CD14-positive monocyte (primary cell): ENCODE measurements around the gene WRNIP1. TPM values are rescaled to one million over a fixed set of nuclear protein-coding genes. Genes with fewer than 3 reads are reported as not detected.

Experiments used
- DNase-seq, 3 donors: peaks; one replicate each; pipeline ENCODE4 v3.0.0-alpha.2; 2011 to 2022
- H2AFZ ChIP-seq: 2 replicates; pipeline ENCODE4 v1.6.0; 2012; ENCODE audit warnings: mild to moderate bottlenecking, low read depth, low read length, inconsistent platforms; ENCODE audit not compliant: insufficient read depth, poor library complexity, severe bottlenecking
- H3K27ac ChIP-seq, 2 donors: 1 replicate in 1 of 2; 2 replicates in 1 of 2; pipeline ENCODE4 v1.5.1; 2012 to 2013; ENCODE audit warnings: low read length in 2 of 2, control low read depth in 1 of 2, inconsistent platforms in 1 of 2, low read depth in 1 of 2, mild to moderate bottlenecking in 1 of 2
- H3K27me3 ChIP-seq, 2 donors: one replicate each; pipeline versions ENCODE4 v1.6.0 to v1.6.1; 2011 to 2013; ENCODE audit warnings: low read length in 2 of 2; ENCODE audit not compliant: control insufficient read depth in 2 of 2, insufficient read depth in 2 of 2
- H3K36me3 ChIP-seq, 2 donors: replicated peaks in 1 of 2; 1 replicate in 1 of 2; 2 replicates in 1 of 2; pipeline versions ENCODE4 v1.5.1 to v1.6.1; 2012 to 2013; ENCODE audit warnings: low read length in 2 of 2, control low read depth in 1 of 2, inconsistent platforms in 1 of 2, mild to moderate bottlenecking in 1 of 2; ENCODE audit not compliant: insufficient read depth in 2 of 2, control insufficient read depth in 1 of 2
- H3K4me1 ChIP-seq, 2 donors: 1 replicate in 1 of 2; 2 replicates in 1 of 2; pipeline versions ENCODE4 v1.5.1 to v1.6.1; 2012 to 2013; ENCODE audit warnings: low read length in 2 of 2, control low read depth in 1 of 2, inconsistent platforms in 1 of 2, mild to moderate bottlenecking in 1 of 2, moderate library complexity in 1 of 2; ENCODE audit not compliant: insufficient read depth in 2 of 2, control insufficient read depth in 1 of 2
- H3K4me2 ChIP-seq: replicated peaks from 2 replicates; pipeline ENCODE3; 2012; ENCODE audit warnings: low read length, moderate library complexity, mild to moderate bottlenecking; ENCODE audit not compliant: poor library complexity, severe bottlenecking; ENCODE audit errors: extremely low read depth
- H3K4me3 ChIP-seq, 3 experiments: fragments of 200-600 bp in 1 of 3; sonication (generic) in 1 of 3; replicated peaks in 1 of 3; 1 replicate in 2 of 3; 2 replicates in 1 of 3; pipeline ENCODE4 v1.5.1; 2011 to 2013; ENCODE audit warnings: low read length in 3 of 3, mild to moderate bottlenecking in 3 of 3, control low read depth in 2 of 3, low read depth in 2 of 3, inconsistent platforms in 1 of 3, moderate library complexity in 1 of 3
- H3K79me2 ChIP-seq: 2 replicates; pipeline ENCODE4 v1.6.0; 2012; ENCODE audit warnings: mild to moderate bottlenecking, control low read depth, inconsistent platforms, low read length, moderate library complexity; ENCODE audit not compliant: insufficient read depth
- H3K9ac ChIP-seq: 2 replicates; pipeline ENCODE4 v1.6.0; 2017; ENCODE audit warnings: low read length, mild to moderate bottlenecking; ENCODE audit not compliant: insufficient read depth, poor library complexity, severe bottlenecking
- H3K9me3 ChIP-seq, 2 donors: replicated peaks in 1 of 2; 1 replicate in 1 of 2; 2 replicates in 1 of 2; pipeline versions ENCODE4 v1.5.1 to v1.6.1; 2012 to 2013; ENCODE audit warnings: low read length in 2 of 2, control low read depth in 1 of 2; ENCODE audit not compliant: control insufficient read depth in 1 of 2, insufficient read depth in 1 of 2
- H4K20me1 ChIP-seq: 2 replicates; pipeline ENCODE4 v1.6.0; 2012; ENCODE audit warnings: mild to moderate bottlenecking, low read length, control low read depth, moderate library complexity; ENCODE audit not compliant: insufficient read depth
- H3K27ac Mint-ChIP-seq, 7 donors: one replicate each; pipeline ENCODE4 v1.8.0; 2020; ENCODE audit warnings: mild to moderate bottlenecking in 7 of 7, mixed read lengths in 7 of 7, moderate library complexity in 6 of 7, inconsistent platforms in 2 of 7
- H3K27me3 Mint-ChIP-seq, 3 donors: one replicate each; pipeline ENCODE4 v1.8.0; 2021 to 2022; ENCODE audit warnings: low read depth in 3 of 3, mild to moderate bottlenecking in 3 of 3, mixed read lengths in 3 of 3, moderate library complexity in 3 of 3, inconsistent platforms in 1 of 3
- H3K36me3 Mint-ChIP-seq, 2 donors: one replicate each; pipeline ENCODE4 v1.8.0; 2020; ENCODE audit warnings: mixed read lengths in 2 of 2, inconsistent platforms in 1 of 2, mild to moderate bottlenecking in 1 of 2
- H3K4me1 Mint-ChIP-seq: one replicate; pipeline ENCODE4 v1.8.0; 2020; ENCODE audit warnings: mild to moderate bottlenecking, mixed read lengths
- H3K4me3 Mint-ChIP-seq, 2 donors: one replicate each; pipeline ENCODE4 v1.8.0; 2020; ENCODE audit warnings: mild to moderate bottlenecking in 2 of 2, mixed read lengths in 2 of 2, moderate library complexity in 1 of 2
- H3K9me3 Mint-ChIP-seq, 7 donors: one replicate each; pipeline ENCODE4 v1.8.0; 2020 to 2022; ENCODE audit warnings: mixed read lengths in 7 of 7, mild to moderate bottlenecking in 6 of 7, moderate library complexity in 6 of 7, inconsistent platforms in 2 of 7
- CTCF ChIP-seq: fragments of 200-600 bp; IDR thresholded peaks from one replicate; pipeline ENCODE4 v1.8.0; 2022; ENCODE audit warnings: antibody characterized with exemption, mild to moderate bottlenecking
- WGBS: methylation state at CpG from one replicate; pipeline ENCODE4 v1.1.5; 2013; ENCODE audit warnings: missing lambda C conversion rate; ENCODE audit not compliant: insufficient coverage; 5-methylcytosine and 5-hydroxymethylcytosine counted together
- intact Hi-C, 2 donors: fragments of 100-400 bp; cut with micrococcal nuclease; formaldehyde crosslinking; loops; one replicate each; pipeline versions ENCODE4 v1.15.0 to v1.15.1; 2023
- polyA plus RNA-seq, 3 donors: library from polyadenylated mRNA; depleted of rRNA in 1 of 3; unstranded in 2 of 3; stranded (reverse) in 1 of 3; fragments of 300-500 nt in 2 of 3; fragments of >200 nt in 1 of 3; fragmentation: Illumina TruSeq in 2 of 3; gene quantifications; 1 replicate in 2 of 3; 2 replicates in 1 of 3; pipeline ENCODE4 v1.2.3, GENCODE V29; 2012 to 2021

WRNIP1 gene
- polyA plus RNA-seq, 3 donors: 17.5 to 25.8 (median 17.8) TPM

GRCh38 chr6:2740581-2740980 is 24.6 kb upstream of the WRNIP1 start:
- peaks cover 0 to 4% (median 0%) of the 10 kb centered on the region in 3 donors for H3K27me3 Mint-ChIP-seq
- intact Hi-C loops: no loop called here
- no peak overlapping the region for H3K27ac ChIP-seq
- H3K27ac Mint-ChIP-seq: no peak overlapping the region
- no peak overlapping the region for H3K4me2 ChIP-seq
- no peaks in the 10 kb centered on the region for H3K36me3 ChIP-seq
- H3K4me1 ChIP-seq: no peaks in the 10 kb centered on the region
- no peaks in the 10 kb centered on the region for H3K9me3 ChIP-seq
- no peak overlapping the region for H3K4me3 ChIP-seq
- no peak overlapping the region for H2AFZ ChIP-seq
- H3K36me3 Mint-ChIP-seq: peaks cover 0 to 3% of the 10 kb centered on the region in 2 donors
- DNase-seq: no peak
- H4K20me1 ChIP-seq: no peaks in the 10 kb centered on the region
- H3K4me3 Mint-ChIP-seq: no peak overlapping the region
- no peak overlapping the region for H3K9ac ChIP-seq
- peaks cover 12% of the 10 kb centered on the region for H3K4me1 Mint-ChIP-seq
- 61% methylated on average over 2 of the region's 5 CpGs for WGBS
- TF ChIP-seq CTCF: no peak
- H3K27me3 ChIP-seq: no peaks in the 10 kb centered on the region
- no peaks in the 10 kb centered on the region for H3K79me2 ChIP-seq
- no peaks in the 10 kb centered on the region for H3K9me3 Mint-ChIP-seq

- no CpG with 5 or more reads among the region's 2 CpGs for WGBS
- no peaks in the 10 kb centered on the region for H3K4me1 ChIP-seq
- no peak for DNase-seq
- TF ChIP-seq CTCF: no peak
- H3K9ac ChIP-seq: no peak overlapping the region
- H3K27me3 Mint-ChIP-seq: peaks cover 0 to 4% (median 0%) of the 10 kb centered on the region in 3 donors
- peaks cover 0 to 3% of the 10 kb centered on the region in 2 donors for H3K36me3 Mint-ChIP-seq
- no peak overlapping the region for H2AFZ ChIP-seq
- H3K79me2 ChIP-seq: no peaks in the 10 kb centered on the region
- intact Hi-C loops: no loop called here
- peaks cover 12% of the 10 kb centered on the region for H3K4me1 Mint-ChIP-seq
- H3K9me3 ChIP-seq: no peaks in the 10 kb centered on the region
- H3K36me3 ChIP-seq: no peaks in the 10 kb centered on the region
- H3K4me3 Mint-ChIP-seq: no peak overlapping the region
- no peak overlapping the region for H3K4me3 ChIP-seq
- no peaks in the 10 kb centered on the region for H3K9me3 Mint-ChIP-seq
- H3K4me2 ChIP-seq: no peak overlapping the region
- no peak overlapping the region for H3K27ac Mint-ChIP-seq
- no peaks in the 10 kb centered on the region for H3K27me3 ChIP-seq
- H3K27ac ChIP-seq: no peak overlapping the region
- no peaks in the 10 kb centered on the region for H4K20me1 ChIP-seq
These were observed 23.4 kb upstream of the WRNIP1 start for GRCh38 chr6:2741756-2742155.
